T-cell (primary cell): ENCODE data around the gene ENTPD1. TPM values are rescaled to one million over a fixed set of nuclear protein-coding genes. Genes with fewer than 3 reads are reported as not detected.
"Not testable (repeated sequence)": the region's sequence is repeated elsewhere in the genome, so short reads cannot be mapped to it uniquely, and the experiment has no call there.

Experiments
- ATAC-seq, 4 experiments: fragments of 200-7000 bp in 3 of 4; fragments of 150-1000 bp in 1 of 4; cut with Tn5 transposase; replicated peaks in 1 of 4; 1 replicate in 3 of 4; 2 replicates in 1 of 4; pipeline ENCODE4 v1.10.0; 2021; ENCODE audit warnings: moderate library complexity in 3 of 4, mild to moderate bottlenecking in 2 of 4, moderate number of reproducible peaks in 1 of 4
- CTCF ChIA-PET, 2 donors: fragments of 300-600 bp; sonication (Branson Sonifier 250); formaldehyde crosslinking; loops; one replicate each; lab custom pipeline; 2022; ENCODE audit warnings: antibody characterized with exemption in 2 of 2; lab: Charles Lee
- POLR2A ChIA-PET, 2 donors: fragments of 300-600 bp; sonication (Branson Sonifier 250); formaldehyde crosslinking; loops; one replicate each; lab custom pipeline; 2022; ENCODE audit warnings: antibody characterized with exemption in 2 of 2; lab: Charles Lee
- DNase-seq, 35 experiments: peaks; one replicate each; pipeline versions ENCODE4 v3.0.0 to v3.0.0-alpha.2; 2013 to 2023
- H3K27ac ChIP-seq: one replicate; pipeline ENCODE4 v1.5.1; 2013; ENCODE audit warnings: low read length
- H3K27me3 ChIP-seq, 2 experiments: replicated peaks in 1 of 2; 1 replicate in 1 of 2; 2 replicates in 1 of 2; pipeline versions ENCODE4 v1.6.1 to v1.7.0; 2013; ENCODE audit warnings: low read length in 1 of 2, mixed read lengths in 1 of 2; ENCODE audit not compliant: control insufficient read depth in 2 of 2, insufficient read depth in 2 of 2; ENCODE audit errors: extremely low read depth in 1 of 2
- H3K36me3 ChIP-seq, 2 donors: 1 replicate in 1 of 2; 2 replicates in 1 of 2; pipeline versions ENCODE4 v1.6.1 to v1.7.0; 2013; ENCODE audit warnings: low read length in 1 of 2; ENCODE audit not compliant: control insufficient read depth in 2 of 2, insufficient read depth in 1 of 2; ENCODE audit errors: extremely low read depth in 1 of 2
- H3K4me1 ChIP-seq, 2 experiments: 1 replicate in 1 of 2; 2 replicates in 1 of 2; pipeline versions ENCODE4 v1.6.1 to v1.7.0; 2013; ENCODE audit warnings: low read length in 2 of 2, mixed read lengths in 1 of 2; ENCODE audit not compliant: insufficient read depth in 2 of 2, control insufficient read depth in 1 of 2; ENCODE audit errors: extremely low read depth in 1 of 2
- H3K4me3 ChIP-seq, 2 donors: 1 replicate in 1 of 2; 2 replicates in 1 of 2; pipeline versions ENCODE4 v1.5.1 to v1.7.0; 2013; ENCODE audit warnings: mild to moderate bottlenecking in 2 of 2, low read length in 1 of 2, moderate library complexity in 1 of 2; ENCODE audit not compliant: control insufficient read depth in 1 of 2; ENCODE audit errors: extremely low read depth in 1 of 2
- H3K9me3 ChIP-seq: 2 replicates; pipeline ENCODE4 v1.7.0; 2013
- H3K27ac Mint-ChIP-seq, 2 donors: one replicate each; pipeline ENCODE4 v1.8.0; 2020 to 2021; ENCODE audit warnings: mild to moderate bottlenecking in 2 of 2, mixed read lengths in 2 of 2
- H3K27me3 Mint-ChIP-seq, 2 donors: one replicate each; pipeline ENCODE4 v1.8.0; 2021 to 2022; ENCODE audit warnings: mixed read lengths in 2 of 2
- H3K36me3 Mint-ChIP-seq: one replicate; pipeline ENCODE4 v1.8.0; 2021; ENCODE audit warnings: mixed read lengths
- H3K4me1 Mint-ChIP-seq, 3 donors: one replicate each; pipeline ENCODE4 v1.8.0; 2020 to 2022; ENCODE audit warnings: mixed read lengths in 3 of 3, mild to moderate bottlenecking in 1 of 3
- H3K4me3 Mint-ChIP-seq, 3 donors: one replicate each; pipeline ENCODE4 v1.8.0; 2020 to 2022; ENCODE audit warnings: mild to moderate bottlenecking in 3 of 3, mixed read lengths in 3 of 3, moderate library complexity in 3 of 3
- H3K9me3 Mint-ChIP-seq, 3 donors: one replicate each; pipeline ENCODE4 v1.8.0; 2020 to 2022; ENCODE audit warnings: mixed read lengths in 3 of 3
- WGBS: methylation state at CpG from one replicate; pipeline ENCODE4 v1.1.5; 2013; ENCODE audit warnings: missing lambda C conversion rate; ENCODE audit not compliant: insufficient coverage; 5-methylcytosine and 5-hydroxymethylcytosine counted together
- total RNA-seq, 35 experiments: library from RNA in 6 of 35; stranded (reverse) in 6 of 35; fragments of 120-200 nt in 1 of 35; gene quantifications; one replicate each; pipeline versions ENCODE4 v1.2.1 to v1.2.4 and lab custom pipeline; 2013 to 2026

ENTPD1 gene
- total RNA-seq, 5 donors from 2014 or later (not counting 1 experiment from before 2014, with no cell fraction given): 1.5 to 4.6 (median 1.9) TPM

- no peak overlapping the region for H3K4me3 Mint-ChIP-seq
- peaks cover 59% of the 10 kb centered on the region for H3K36me3 Mint-ChIP-seq
- DNase-seq: no peak
- ATAC-seq: no peak
- POLR2A ChIA-PET: interaction anchor here in 1 of 2 donors (0.9 kb wide), 1 partner anchor 60 kb away, joined by 3 read pairs; no protein-coding TSS in a partner anchor
- H3K27ac Mint-ChIP-seq: no peak overlapping the region
- peaks cover 0 to 2% (median 0%) of the 10 kb centered on the region in 3 donors for H3K9me3 Mint-ChIP-seq
- CTCF ChIA-PET: no interaction called here
- Histone ChIP-seq H3K4me3 (no peak overlapping the region), H3K36me3 (peaks cover 2 to 6% of the 10 kb centered on the region in 2 donors), H3K27ac (no peak overlapping the region), H3K4me1 (no peaks in the 10 kb centered on the region), H3K27me3 (no peaks in the 10 kb centered on the region), H3K9me3 (no peaks in the 10 kb centered on the region)
- no peaks in the 10 kb centered on the region for H3K4me1 Mint-ChIP-seq
- H3K27me3 Mint-ChIP-seq: no peaks in the 10 kb centered on the region
These were observed 121.9 kb downstream of the ENTPD1 start for GRCh38 chr10:95877881-95878280.

DNA sequence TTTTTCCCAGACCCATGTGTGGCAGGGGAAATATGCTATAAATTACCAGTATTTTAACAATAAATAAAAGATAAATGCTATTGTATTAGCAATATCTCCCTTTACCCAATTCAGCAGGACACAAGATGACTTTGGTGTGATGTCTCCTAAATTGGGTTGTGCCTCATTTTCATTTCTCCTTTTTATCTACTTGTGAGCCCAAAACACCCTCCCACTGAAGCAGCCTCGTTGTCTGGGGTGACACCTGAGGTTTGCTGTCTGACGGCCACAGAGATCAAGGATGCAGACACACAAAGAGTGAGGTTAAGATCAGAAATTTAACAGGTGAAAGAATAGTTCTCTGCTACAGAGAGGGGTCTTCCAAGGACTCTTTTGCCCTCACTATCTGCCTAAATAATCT lies 124.7 kb downstream of the ENTPD1 start:
- no peak for DNase-seq
- Histone ChIP-seq H3K36me3 (no peaks in the 10 kb centered on the region), H3K4me3 (no peak overlapping the region), H3K27ac (no peak overlapping the region), H3K9me3 (no peaks in the 10 kb centered on the region), H3K27me3 (no peaks in the 10 kb centered on the region), H3K4me1 (no peaks in the 10 kb centered on the region)
- no peaks in the 10 kb centered on the region for H3K4me1 Mint-ChIP-seq
- CTCF ChIA-PET: no interaction called here
- no peak for ATAC-seq
- WGBS: no CpG with 5 or more reads among the region's 2 CpGs
- H3K27ac Mint-ChIP-seq: no peak overlapping the region
- no peaks in the 10 kb centered on the region for H3K27me3 Mint-ChIP-seq
- H3K4me3 Mint-ChIP-seq: no peak overlapping the region
- H3K36me3 Mint-ChIP-seq: peaks cover 35% of the 10 kb centered on the region
- peaks cover 0 to 2% (median 0%) of the 10 kb centered on the region in 3 donors for H3K9me3 Mint-ChIP-seq
- POLR2A ChIA-PET: no interaction called here

- Histone ChIP-seq H3K9me3 (no peaks in the 10 kb centered on the region), H3K27me3 (no peaks in the 10 kb centered on the region), H3K4me1 (no peaks in the 10 kb centered on the region), H3K36me3 (no peaks in the 10 kb centered on the region), H3K27ac (no peak overlapping the region), H3K4me3 (no peak overlapping the region)
- Mint-ChIP-seq H3K9me3 (peaks cover 0 to 2% (median 0%) of the 10 kb centered on the region in 3 donors), H3K27ac (no peak overlapping the region), H3K27me3 (no peaks in the 10 kb centered on the region), H3K36me3 (peaks cover 32% of the 10 kb centered on the region), H3K4me1 (no peaks in the 10 kb centered on the region), H3K4me3 (no peak overlapping the region)
- DNase-seq (no peak), ATAC-seq (no peak)
- POLR2A ChIA-PET: no interaction called here
- CTCF ChIA-PET: no interaction called here
These were observed 125.4 kb downstream of the ENTPD1 start for GRCh38 chr10:95881316-95881715.

GRCh38 chr10:95889830-95890229 lies 133.9 kb downstream of the ENTPD1 start:
- POLR2A ChIA-PET: no interaction called here

GRCh38 chr10:95896071-95896850 lies 140.3 kb downstream of the ENTPD1 start:
- WGBS: 97% methylated on average over 3 of the region's 4 CpGs
- H3K27ac ChIP-seq: no peak overlapping the region
- no peaks in the 10 kb centered on the region for H3K4me1 ChIP-seq
- H3K36me3 Mint-ChIP-seq: peaks cover 71% of the 10 kb centered on the region
- POLR2A ChIA-PET: no interaction called here
- H3K9me3 ChIP-seq: no peaks in the 10 kb centered on the region
- no peak overlapping the region for H3K4me3 ChIP-seq
- H3K4me3 Mint-ChIP-seq: no peak overlapping the region
- CTCF ChIA-PET: interaction anchor here in 1 of 2 donors (1.0 kb wide), 1 partner anchor 47 kb away, joined by 5 read pairs; no protein-coding TSS in a partner anchor
- no peaks in the 10 kb centered on the region for H3K9me3 Mint-ChIP-seq
- peaks cover 0 to 2% (median 0%) of the 10 kb centered on the region in 3 donors for H3K4me1 Mint-ChIP-seq
- H3K27me3 Mint-ChIP-seq: no peaks in the 10 kb centered on the region
- H3K27me3 ChIP-seq: no peaks in the 10 kb centered on the region
- no peak for DNase-seq
- ATAC-seq: no peak
- H3K27ac Mint-ChIP-seq: no peak overlapping the region
- H3K36me3 ChIP-seq: peaks cover 0 to 13% of the 10 kb centered on the region in 2 donors

More at GRCh38 chr10:95889830-95890229, 133.9 kb downstream of the ENTPD1 start:
- peaks cover 0 to 9% of the 10 kb centered on the region in 2 donors for H3K36me3 ChIP-seq
- H3K4me1 ChIP-seq: no peaks in the 10 kb centered on the region
- no peak overlapping the region for H3K4me3 ChIP-seq
- Mint-ChIP-seq H3K4me1 (no peaks in the 10 kb centered on the region), H3K27ac (no peak overlapping the region), H3K27me3 (no peaks in the 10 kb centered on the region), H3K36me3 (peaks cover 73% of the 10 kb centered on the region), H3K4me3 (no peak overlapping the region), H3K9me3 (no peaks in the 10 kb centered on the region)
- H3K27me3 ChIP-seq: no peaks in the 10 kb centered on the region
- no peak overlapping the region for H3K27ac ChIP-seq
- ATAC-seq (no peak), DNase-seq (no peak)
- WGBS: no CpG with 5 or more reads among the region's 2 CpGs
- H3K9me3 ChIP-seq: no peaks in the 10 kb centered on the region
- CTCF ChIA-PET: interaction anchor here in 1 of 2 donors (1.9 kb wide), 1 partner anchor 196 kb away, joined by 5 read pairs; the partner anchor contains the start of gene TCTN3

DNA sequence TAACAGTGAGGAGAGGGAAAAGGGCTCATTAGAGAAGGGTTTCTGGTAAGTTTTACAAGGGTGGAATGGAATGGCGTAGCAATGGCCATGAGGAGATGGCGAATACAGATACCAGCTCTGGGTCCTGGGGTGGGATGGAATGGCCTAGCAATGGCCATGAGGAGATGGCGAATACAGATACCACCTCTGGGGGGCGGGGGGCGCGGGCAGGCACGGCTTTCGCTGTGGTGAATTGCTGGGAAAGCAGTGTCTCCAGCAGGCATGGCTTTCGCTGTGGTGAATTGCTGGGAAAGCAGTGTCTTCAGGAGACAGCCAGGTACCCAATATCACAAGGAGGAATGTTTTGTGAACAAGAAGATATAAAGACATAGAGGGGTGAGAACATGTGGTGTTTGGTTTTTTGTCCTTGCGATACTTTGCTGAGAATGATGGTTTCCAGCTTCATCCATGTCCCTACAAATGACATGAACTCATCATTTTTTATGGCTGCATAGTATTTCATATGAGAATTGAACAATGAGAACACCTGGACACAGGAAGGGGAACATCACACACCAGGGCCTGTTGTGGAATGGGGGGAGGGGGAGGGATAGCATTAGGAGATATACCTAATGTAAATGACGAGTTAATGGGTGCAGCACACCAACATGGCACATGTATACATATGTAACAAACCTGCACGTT lies 150.1 kb downstream of the ENTPD1 start:
- not testable (repeated sequence) for H3K9me3 Mint-ChIP-seq, DNase-seq, H3K36me3 Mint-ChIP-seq, H3K27ac ChIP-seq, H3K9me3 ChIP-seq, H3K4me1 ChIP-seq, H3K4me3 ChIP-seq, H3K27me3 Mint-ChIP-seq, H3K27ac Mint-ChIP-seq, H3K27me3 ChIP-seq, ATAC-seq
- 95% methylated on average over 7 of the region's 12 CpGs for WGBS
- peaks cover 0 to 16% of the 10 kb centered on the region in 2 donors for H3K36me3 ChIP-seq
- ChIA-PET POLR2A (interaction anchor here in 1 of 2 donors (0.6 kb wide), 1 partner anchor 431 kb away, joined by 5 read pairs; no protein-coding TSS in a partner anchor), CTCF (interaction anchor here (0.6 to 2.1 kb wide), 4 partner anchors 106 to 264 kb away, joined by 3 to 14 read pairs (median 4); partner anchors contain the start of gene TCTN3 (in 1 of the 2))
- Mint-ChIP-seq H3K4me1 (peaks cover 11 to 17% (median 16%) of the 10 kb centered on the region in 3 donors), H3K4me3 (peak overlapping the region; percentile 18 to 89 (median 22))
